Lung (tissue), 12 donors: ENCODE measurements around the gene APOC4. TPM values are rescaled to one million over a fixed set of nuclear protein-coding genes. Genes with fewer than 3 reads are reported as not detected.
A peak's percentile ranks its signal among the peaks of the same experiment; 100 is the strongest.

Experiments used
- ATAC-seq: fragments of 200-7000 bp; cut with Tn5 transposase; one replicate; pipeline ENCODE4 v1.9.1; 2020; ENCODE audit warnings: moderate number of reproducible peaks; ENCODE audit not compliant: insufficient read depth, low FRiP score
- DNase-seq, 3 donors: peaks; one replicate each; pipeline ENCODE4 v3.0.0-alpha.2; 2013 to 2017
- H3K27ac ChIP-seq, 2 donors: one replicate each; pipeline ENCODE4 v1.5.1; 2013; ENCODE audit warnings: mild to moderate bottlenecking in 2 of 2, moderate library complexity in 2 of 2, control low read depth in 1 of 2, inconsistent platforms in 1 of 2, low read depth in 1 of 2, low read length in 1 of 2
- H3K27me3 ChIP-seq, 3 donors: one replicate each; pipeline ENCODE4 v1.5.1; 2013; ENCODE audit warnings: low read length in 2 of 3; ENCODE audit not compliant: control insufficient read depth in 3 of 3, insufficient read depth in 3 of 3
- H3K36me3 ChIP-seq, 4 donors: one replicate each; pipeline ENCODE4 v1.5.1; 2013; ENCODE audit warnings: low read length in 4 of 4, mild to moderate bottlenecking in 1 of 4, moderate library complexity in 1 of 4; ENCODE audit not compliant: control insufficient read depth in 4 of 4, insufficient read depth in 4 of 4
- H3K4me1 ChIP-seq, 5 donors: one replicate each; pipeline ENCODE4 v1.5.1; 2013; ENCODE audit warnings: low read length in 5 of 5, mild to moderate bottlenecking in 2 of 5, moderate library complexity in 1 of 5; ENCODE audit not compliant: control insufficient read depth in 5 of 5, insufficient read depth in 5 of 5
- H3K4me3 ChIP-seq: one replicate; pipeline ENCODE4 v1.5.1; 2013; ENCODE audit warnings: mild to moderate bottlenecking, control low read depth, moderate library complexity
- H3K9ac ChIP-seq, 2 donors: one replicate each; pipeline ENCODE4 v1.5.1; 2013; ENCODE audit warnings: low read length in 2 of 2, control low read depth in 1 of 2; ENCODE audit not compliant: insufficient read depth in 1 of 2
- H3K9me3 ChIP-seq, 4 donors: one replicate each; pipeline ENCODE4 v1.5.1; 2013; ENCODE audit warnings: low read length in 3 of 4, mild to moderate bottlenecking in 1 of 4, moderate library complexity in 1 of 4; ENCODE audit not compliant: control insufficient read depth in 4 of 4, insufficient read depth in 3 of 4
- CTCF ChIP-seq: IDR thresholded peaks from 2 replicates; pipeline ENCODE4 v1.5.1; 2012; ENCODE audit warnings: mild to moderate bottlenecking; ENCODE audit errors: control extremely low read depth, extremely low read depth
- WGBS, 2 donors: extraction: QIAGEN DNeasy Blood & Tissue Kit; methylation state at CpG; one replicate each; pipeline ENCODE4 v1.1.7; 2013; 5-methylcytosine and 5-hydroxymethylcytosine counted together
- polyA plus RNA-seq, 2 donors: library from polyadenylated mRNA; stranded (reverse); fragments of 200-250 nt; gene quantifications; one replicate each; pipeline ENCODE4 v1.2.1, GENCODE V29; 2013
- total RNA-seq, 2 donors: library from RNA; depleted of rRNA in 1 of 2; stranded (reverse); fragments of >200 nt in 1 of 2; gene quantifications; one replicate each; pipeline ENCODE4 v1.2.1, GENCODE V29; 2014 to 2021
- donor health status: control.
- donor health status: control.
- donor health status: Bipolar disorder and iron deficiency.
- donor health status: healthy.
- donor health status: DM: yes; HTN: yes; CAD: no.

Gene APOC4
- total and polyA plus RNA-seq, 4 donors: 0.98 TPM; not detected in 3

DNA sequence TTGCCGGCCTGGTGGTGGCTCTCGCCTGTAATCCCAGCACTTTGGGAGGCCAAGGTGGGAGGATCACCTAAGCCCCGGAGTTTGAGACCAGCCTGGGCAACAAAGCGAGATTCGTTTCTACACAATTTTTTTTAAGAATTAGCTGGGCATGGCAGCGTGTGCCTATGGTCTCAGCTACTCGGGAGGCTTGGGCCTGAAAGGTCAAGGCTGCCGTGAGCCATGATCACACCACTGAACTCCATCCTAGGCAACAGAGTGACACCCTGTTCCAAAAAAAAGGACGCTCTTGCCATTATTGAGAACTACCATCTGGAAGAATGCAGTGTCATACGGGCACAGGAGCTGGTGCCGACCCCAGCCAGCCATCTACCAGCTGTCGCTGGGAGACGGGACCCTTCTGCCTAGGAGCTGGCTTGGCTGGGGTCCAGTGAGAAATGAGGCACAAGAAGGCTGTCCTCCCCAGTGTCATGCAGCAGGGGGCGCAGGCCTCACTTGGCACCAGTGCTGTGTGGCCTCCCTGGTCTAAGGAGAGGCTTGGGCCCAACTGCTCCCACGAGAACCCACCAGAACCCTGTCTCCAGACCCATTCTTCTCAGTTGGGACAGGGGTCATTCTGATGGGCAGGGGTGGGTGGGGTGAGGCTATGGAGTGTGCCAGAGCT is 47.0 kb downstream of the APOC4 start:
- H3K9me3 ChIP-seq: no peaks in the 10 kb centered on the region
- 84 to 90% methylated on average over 15 of the region's 15 CpGs for WGBS, 2 donors
- H3K27me3 ChIP-seq: no peaks in the 10 kb centered on the region
- no peak overlapping the region for H3K9ac ChIP-seq
- H3K4me1 ChIP-seq: no peaks in the 10 kb centered on the region
- peak; percentile 20 for TF ChIP-seq CTCF
- peaks cover 10 to 87% (median 16%) of the 10 kb centered on the region in 4 donors for H3K36me3 ChIP-seq
- no peak overlapping the region for H3K27ac ChIP-seq
- ATAC-seq: no peak
- no peak overlapping the region for H3K4me3 ChIP-seq
- DNase-seq: peak; percentile 52 to 73 (median 52)

DNA sequence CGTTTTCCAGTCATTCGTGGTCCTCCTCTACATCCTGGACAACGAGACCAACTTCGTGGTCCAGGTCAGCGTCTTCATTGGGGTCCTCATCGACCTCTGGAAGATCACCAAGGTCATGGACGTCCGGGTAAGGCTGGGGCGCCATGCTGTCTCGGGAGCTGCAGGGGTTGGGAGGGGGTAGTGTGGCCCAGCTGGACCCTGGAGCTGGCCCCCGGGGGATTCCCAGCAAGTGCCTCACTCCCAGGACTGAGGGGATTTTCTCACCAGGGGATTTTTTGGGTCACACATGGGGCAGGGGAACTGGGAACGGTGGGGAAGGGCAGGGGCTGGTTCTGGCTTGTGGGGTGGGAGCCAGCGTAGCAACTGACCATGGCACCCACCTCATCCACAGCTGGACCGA is 48.4 kb downstream of the APOC4 start:
- H3K27me3 ChIP-seq: no peaks in the 10 kb centered on the region
- no peak for TF ChIP-seq CTCF
- no peaks in the 10 kb centered on the region for H3K4me1 ChIP-seq
- H3K27ac ChIP-seq: no peak overlapping the region
- no peaks in the 10 kb centered on the region for H3K9me3 ChIP-seq
- peaks cover 6 to 77% (median 15%) of the 10 kb centered on the region in 4 donors for H3K36me3 ChIP-seq
- H3K9ac ChIP-seq: no peak overlapping the region
- DNase-seq (no peak), ATAC-seq (no peak)
- 92 to 94% methylated on average over 14 of the region's 14 CpGs for WGBS, 2 donors
- H3K4me3 ChIP-seq: no peak overlapping the region

DNA sequence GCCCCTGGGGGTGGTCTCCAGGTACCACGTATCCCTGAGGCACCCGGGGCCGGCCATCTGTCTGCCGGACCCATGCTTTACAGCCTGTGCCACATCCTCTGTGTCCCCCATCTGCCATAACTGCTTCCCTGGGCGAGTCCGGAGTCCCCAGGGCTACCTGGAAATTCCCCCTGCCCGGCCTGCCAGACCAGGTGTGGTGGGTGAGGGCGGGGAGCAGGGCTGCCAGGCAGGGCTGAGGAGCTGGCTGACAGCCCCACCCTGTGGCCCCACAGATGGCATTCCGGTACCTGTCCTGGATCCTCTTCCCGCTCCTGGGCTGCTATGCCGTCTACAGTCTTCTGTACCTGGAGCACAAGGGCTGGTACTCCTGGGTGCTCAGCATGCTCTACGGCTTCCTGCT is 48.9 kb downstream of the APOC4 start:
- DNase-seq (no peak), ATAC-seq (no peak)
- H3K36me3 ChIP-seq: peaks cover 5 to 73% (median 15%) of the 10 kb centered on the region in 4 donors
- H3K4me1 ChIP-seq: no peaks in the 10 kb centered on the region
- H3K9ac ChIP-seq: no peak overlapping the region
- no peak for TF ChIP-seq CTCF
- H3K27ac ChIP-seq: no peak overlapping the region
- H3K9me3 ChIP-seq: no peaks in the 10 kb centered on the region
- no peak overlapping the region for H3K4me3 ChIP-seq
- no peaks in the 10 kb centered on the region for H3K27me3 ChIP-seq
- WGBS, 2 donors: 92 to 97% methylated on average over 12 of the region's 12 CpGs
